K562 (cell line): Measurements from ENCODE around the gene CEBPE. TPM values are rescaled to one million over a fixed set of nuclear protein-coding genes. Genes with fewer than 3 reads are reported as not detected.

Experiments used
- ARID2 ChIP-seq: fragments of 450-650 bp; IDR thresholded peaks from 2 replicates; pipeline ENCODE4 v1.6.1; 2017; ENCODE audit warnings: antibody characterized with exemption, mild to moderate bottlenecking
- ATF3 ChIP-seq, 2 experiments: fragments of 450-650 bp in 1 of 2; sonication (generic) in 1 of 2; formaldehyde crosslinking in 1 of 2; IDR thresholded peaks in 1 of 2; conservative IDR thresholded peaks in 1 of 2; 2 replicates each; pipeline versions ENCODE4 v1.6.1 to v1.8.1; 2016 to 2023; ENCODE audit warnings: mild to moderate bottlenecking in 2 of 2, moderate library complexity in 2 of 2, inconsistent platforms in 1 of 2, missing genetic modification reagents in 1 of 2
- BACH1 ChIP-seq: fragments of 200-800 bp; sonication (Bioruptor generic); IDR thresholded peaks from 2 replicates; pipeline ENCODE4 v1.6.1; 2016; ENCODE audit warnings: missing genetic modification characterization, missing compliant biosample characterization
- BHLHE40 ChIP-seq: IDR thresholded peaks from 2 replicates; pipeline ENCODE4 v1.6.1; 2011; ENCODE audit warnings: low read length, improper control_type of control experiment
- CBFA2T3 ChIP-seq: fragments of 450-650 bp; IDR thresholded peaks from 2 replicates; pipeline ENCODE4 v1.6.1; 2017
- CBX1 ChIP-seq: sonication (generic); IDR thresholded peaks from 2 replicates; pipeline ENCODE4 v1.6.1; 2016; ENCODE audit warnings: antibody characterized with exemption, low read depth, mild to moderate bottlenecking
- COPS2 ChIP-seq: fragments of 450-650 bp; conservative IDR thresholded peaks from 2 replicates; pipeline ENCODE4 v1.6.1; 2016; ENCODE audit warnings: mild to moderate bottlenecking, moderate library complexity
- ELF1 ChIP-seq: fragments of 200-800 bp; sonication (Bioruptor generic); IDR thresholded peaks from 2 replicates; pipeline ENCODE4 v1.6.1; 2016; ENCODE audit warnings: missing genetic modification characterization, missing compliant biosample characterization
- FOSL1 ChIP-seq: fragments of 200-800 bp; sonication (Bioruptor generic); conservative IDR thresholded peaks from 2 replicates; pipeline ENCODE4 v1.6.1; 2016; ENCODE audit warnings: missing genetic modification characterization, missing compliant biosample characterization
- FUS ChIP-seq: fragments of 200-400 bp; formaldehyde crosslinking; optimal IDR thresholded peaks from 2 replicates; pipeline ENCODE3; 2017; ENCODE audit warnings: low read depth, low read length
- GATAD2B ChIP-seq: fragments of 450-650 bp; IDR thresholded peaks from 2 replicates; pipeline ENCODE4 v1.6.1; 2017; ENCODE audit warnings: mild to moderate bottlenecking, borderline replicate concordance
- NR4A1 ChIP-seq, 2 experiments: fragments of 250-450 bp in 1 of 2; fragments of 450-650 bp in 1 of 2; sonication (Bioruptor Pico) in 1 of 2; IDR thresholded peaks; 2 replicates each; pipeline versions ENCODE4 v1.4.0 to v1.6.1; 2016 to 2020; ENCODE audit warnings: mild to moderate bottlenecking in 2 of 2, missing compliant biosample characterization in 1 of 2, missing genetic modification characterization in 1 of 2, moderate library complexity in 1 of 2
- POLR2B ChIP-seq: fragments of 450-650 bp; IDR thresholded peaks from 2 replicates; pipeline ENCODE4 v1.6.1; 2018; ENCODE audit warnings: low read depth; ENCODE audit not compliant: partially characterized antibody
- RCOR1 ChIP-seq, 2 experiments: IDR thresholded peaks; 2 replicates each; pipeline ENCODE4 v1.6.1; 2012; ENCODE audit warnings: low read depth in 2 of 2, low read length in 2 of 2, borderline replicate concordance in 1 of 2, improper control_type of control experiment in 1 of 2
- USF2 ChIP-seq: sonication (generic); formaldehyde crosslinking; IDR thresholded peaks from 2 replicates; pipeline ENCODE4 v1.5.0; 2020; ENCODE audit warnings: missing genetic modification reagents
- ZC3H4 ChIP-seq: sonication (generic); formaldehyde crosslinking; IDR thresholded peaks from 2 replicates; pipeline ENCODE4 v1.9.0; 2021; ENCODE audit warnings: missing genetic modification reagents, borderline replicate concordance
- ZNF217 ChIP-seq: sonication (generic); formaldehyde crosslinking; IDR thresholded peaks from 2 replicates; pipeline ENCODE4 v1.8.0; 2022; ENCODE audit warnings: mild to moderate bottlenecking, missing genetic modification reagents
- ZNF778 ChIP-seq: fragments of 450-650 bp; formaldehyde crosslinking; IDR thresholded peaks from 2 replicates; pipeline ENCODE4 v1.4.0; 2020; ENCODE audit warnings: mild to moderate bottlenecking, moderate library complexity
- polyA plus RNA-seq, 8 experiments: library from polyadenylated mRNA; depleted of rRNA in 4 of 8; stranded (reverse) in 5 of 8; unstranded in 3 of 8; fragments of >200 nt; fragmentation: Nextera tagmentation in 2 of 8; fragmentation: Illumina TruSeq in 1 of 8; extraction: Ambion mirVana in 2 of 8; extraction: Trizol in 1 of 8; gene quantifications; 2 replicates each; pipeline versions ENCODE4 v1.2.1 to v1.2.3, GENCODE V29; 2011 to 2014; ENCODE audit warnings: inconsistent platforms in 1 of 8, missing spikeins in 1 of 8
- total RNA-seq, 7 experiments: library from RNA; depleted of rRNA in 6 of 7; stranded (reverse); fragments of >200 nt in 6 of 7; fragmentation: Illumina TruSeq in 2 of 7; extraction: Trizol in 2 of 7; gene quantifications; 2 replicates each; pipeline versions ENCODE4 v1.2.1 to v1.2.3, GENCODE V29; 2011 to 2021; ENCODE audit warnings: low replicate concordance in 1 of 7
- TF ChIP-seq, protein P1 (sequence below): fragments of 200-800 bp; sonication (Bioruptor generic); IDR thresholded peaks from 2 replicates; pipeline ENCODE4 v1.6.1; 2016; ENCODE audit warnings: missing genetic modification characterization, missing compliant biosample characterization
- TF ChIP-seq, protein P2 (sequence below): fragments of 250-450 bp; sonication (Bioruptor Pico); IDR thresholded peaks from 2 replicates; pipeline ENCODE4 v1.6.1; 2021; ENCODE audit warnings: mild to moderate bottlenecking

Gene CEBPE
- total and polyA plus RNA-seq, 9 of the 15 experiments (the other 6 are each of a cell fraction or from before 2014, with no cell fraction given) = 0.09 to 0.15 (median 0.13) TPM; not detected in 6

GRCh38 chr14:23095196-23096108, 23.6 kb downstream of the CEBPE start, which contains the start of gene C14orf119 (continued):
- 0 out of 2 replicates have a peak, but pooled peaks have one; percentile 14 for TF ChIP-seq BHLHE40
- TF ChIP-seq CBX1 = 0 out of 2 replicates have a peak, but pooled peaks have one; percentile 59
- no peak for TF ChIP-seq ZNF778 (CRISPR knock-in tag)
- TF ChIP-seq, protein P1, sequence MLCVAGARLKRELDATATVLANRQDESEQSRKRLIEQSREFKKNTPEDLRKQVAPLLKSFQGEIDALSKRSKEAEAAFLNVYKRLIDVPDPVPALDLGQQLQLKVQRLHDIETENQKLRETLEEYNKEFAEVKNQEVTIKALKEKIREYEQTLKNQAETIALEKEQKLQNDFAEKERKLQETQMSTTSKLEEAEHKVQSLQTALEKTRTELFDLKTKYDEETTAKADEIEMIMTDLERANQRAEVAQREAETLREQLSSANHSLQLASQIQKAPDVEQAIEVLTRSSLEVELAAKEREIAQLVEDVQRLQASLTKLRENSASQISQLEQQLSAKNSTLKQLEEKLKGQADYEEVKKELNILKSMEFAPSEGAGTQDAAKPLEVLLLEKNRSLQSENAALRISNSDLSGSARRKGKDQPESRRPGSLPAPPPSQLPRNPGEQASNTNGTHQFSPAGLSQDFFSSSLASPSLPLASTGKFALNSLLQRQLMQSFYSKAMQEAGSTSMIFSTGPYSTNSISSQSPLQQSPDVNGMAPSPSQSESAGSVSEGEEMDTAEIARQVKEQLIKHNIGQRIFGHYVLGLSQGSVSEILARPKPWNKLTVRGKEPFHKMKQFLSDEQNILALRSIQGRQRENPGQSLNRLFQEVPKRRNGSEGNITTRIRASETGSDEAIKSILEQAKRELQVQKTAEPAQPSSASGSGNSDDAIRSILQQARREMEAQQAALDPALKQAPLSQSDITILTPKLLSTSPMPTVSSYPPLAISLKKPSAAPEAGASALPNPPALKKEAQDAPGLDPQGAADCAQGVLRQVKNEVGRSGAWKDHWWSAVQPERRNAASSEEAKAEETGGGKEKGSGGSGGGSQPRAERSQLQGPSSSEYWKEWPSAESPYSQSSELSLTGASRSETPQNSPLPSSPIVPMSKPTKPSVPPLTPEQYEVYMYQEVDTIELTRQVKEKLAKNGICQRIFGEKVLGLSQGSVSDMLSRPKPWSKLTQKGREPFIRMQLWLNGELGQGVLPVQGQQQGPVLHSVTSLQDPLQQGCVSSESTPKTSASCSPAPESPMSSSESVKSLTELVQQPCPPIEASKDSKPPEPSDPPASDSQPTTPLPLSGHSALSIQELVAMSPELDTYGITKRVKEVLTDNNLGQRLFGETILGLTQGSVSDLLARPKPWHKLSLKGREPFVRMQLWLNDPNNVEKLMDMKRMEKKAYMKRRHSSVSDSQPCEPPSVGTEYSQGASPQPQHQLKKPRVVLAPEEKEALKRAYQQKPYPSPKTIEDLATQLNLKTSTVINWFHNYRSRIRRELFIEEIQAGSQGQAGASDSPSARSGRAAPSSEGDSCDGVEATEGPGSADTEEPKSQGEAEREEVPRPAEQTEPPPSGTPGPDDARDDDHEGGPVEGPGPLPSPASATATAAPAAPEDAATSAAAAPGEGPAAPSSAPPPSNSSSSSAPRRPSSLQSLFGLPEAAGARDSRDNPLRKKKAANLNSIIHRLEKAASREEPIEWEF (CRISPR knock-in tag) = no peak
- TF ChIP-seq ARID2 = no peak
- TF ChIP-seq FOSL1 (tag) = peak; percentile 39; the same call in 1 of the 2 replicates
- TF ChIP-seq NR4A1 (CRISPR knock-in tag; IDR thresholded peaks at IDR 0.05) = no peak
- TF ChIP-seq NR4A1 (tag; IDR thresholded peaks at IDR 0.05) = no peak
- no peak for TF ChIP-seq FUS
- no peak for TF ChIP-seq CBFA2T3
- TF ChIP-seq ZC3H4 (CRISPR knock-in tag) = no peak
- TF ChIP-seq BACH1 (tag) = no peak
- no peak for TF ChIP-seq GATAD2B
- peak in 1 of 2 experiments; percentile 44; a peak in 1 of 4 replicates for TF ChIP-seq RCOR1 (IDR thresholded peaks at IDR 0.05; ENCODE audit: borderline replicate concordance in 1 of 2, low read depth in 2 of 2, low read length in 2 of 2)
- TF ChIP-seq ZNF217 (CRISPR knock-in tag) = no peak
- TF ChIP-seq ELF1 = peak; percentile 89
- TF ChIP-seq COPS2 = no peak
- peak; percentile 86 for TF ChIP-seq POLR2B
- TF ChIP-seq, protein P2, sequence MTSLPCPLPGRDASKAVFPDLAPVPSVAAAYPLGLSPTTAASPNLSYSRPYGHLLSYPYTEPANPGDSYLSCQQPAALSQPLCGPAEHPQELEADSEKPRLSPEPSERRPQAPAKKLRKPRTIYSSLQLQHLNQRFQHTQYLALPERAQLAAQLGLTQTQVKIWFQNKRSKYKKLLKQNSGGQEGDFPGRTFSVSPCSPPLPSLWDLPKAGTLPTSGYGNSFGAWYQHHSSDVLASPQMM (CRISPR knock-in tag) = no peak
- no peak for TF ChIP-seq USF2
- TF ChIP-seq ATF3 (IDR thresholded peaks at IDR 0.05) = 0 out of 2 replicates have a peak, but pooled peaks have one; percentile 8
- TF ChIP-seq ATF3 (CRISPR knock-in tag; conservative IDR thresholded peaks at IDR 0.05) = no peak
